Suprapubic skin (tissue), 4 donors: ENCODE measurements around the gene YEATS2. TPM values are rescaled to one million over a fixed set of nuclear protein-coding genes. Genes with fewer than 3 reads are reported as not detected.
"Not testable (repeated sequence)": the region's sequence is repeated elsewhere in the genome, so short reads cannot be mapped to it uniquely, and the experiment has no call there.

Source experiments
- DNase-seq, 2 donors: peaks; one replicate each; pipeline ENCODE4 v3.0.0-alpha.2; 2019; ENCODE audit warnings: low spot score in 2 of 2
- H3K27ac ChIP-seq: fragments of 200-600 bp; sonication (generic); one replicate; pipeline ENCODE4 v1.5.1; 2019
- H3K27me3 ChIP-seq: fragments of 200-600 bp; sonication (generic); one replicate; pipeline ENCODE4 v1.5.1; 2019
- H3K36me3 ChIP-seq: fragments of 200-600 bp; sonication (generic); one replicate; pipeline ENCODE4 v1.5.1; 2019
- H3K4me1 ChIP-seq: fragments of 200-600 bp; sonication (generic); one replicate; pipeline ENCODE4 v1.5.1; 2019
- H3K4me3 ChIP-seq: fragments of 200-600 bp; sonication (generic); one replicate; pipeline ENCODE4 v1.5.1; 2019; ENCODE audit warnings: mild to moderate bottlenecking
- H3K9me3 ChIP-seq: fragments of 200-600 bp; sonication (generic); one replicate; pipeline ENCODE4 v1.5.1; 2019
- CTCF ChIP-seq, 2 donors: fragments of 200-600 bp in 1 of 2; fragments of 450-650 bp in 1 of 2; sonication (generic) in 1 of 2; IDR thresholded peaks; one replicate each; pipeline ENCODE4 v1.5.1; 2016 to 2019; ENCODE audit warnings: antibody characterized with exemption in 2 of 2, mild to moderate bottlenecking in 1 of 2, moderate library complexity in 1 of 2
- EP300 ChIP-seq: sonication (generic); formaldehyde crosslinking; IDR thresholded peaks from one replicate; pipeline ENCODE4 v1.6.1; 2017; ENCODE audit warnings: antibody characterized with exemption
- POLR2A ChIP-seq, 2 donors: fragments of 450-650 bp; IDR thresholded peaks; one replicate each; pipeline ENCODE4 v1.6.1; 2017; ENCODE audit warnings: antibody characterized with exemption in 2 of 2, mild to moderate bottlenecking in 2 of 2, moderate library complexity in 2 of 2
- POLR2AphosphoS5 ChIP-seq, 3 donors: sonication (generic); formaldehyde crosslinking; IDR thresholded peaks; one replicate each; pipeline ENCODE4 v1.6.1; 2017; ENCODE audit warnings: antibody characterized with exemption in 3 of 3
- WGBS: methylation state at CpG from one replicate; pipeline ENCODE4 v1.1.5; 2018; 5-methylcytosine and 5-hydroxymethylcytosine counted together
- total RNA-seq, 4 donors: library from RNA; depleted of rRNA; stranded (reverse); fragments of >200 nt; gene quantifications; one replicate each; pipeline ENCODE4 v1.1.0, GENCODE V29; 2016

YEATS2 gene
- total RNA-seq, 4 donors from 2014 or later, result 12.8 to 35.8 (median 19.7) TPM

GRCh38 chr3:183777016-183777618 lies 79.5 kb downstream of the YEATS2 start:
- H3K4me3 ChIP-seq, result no peak overlapping the region
- WGBS, result 73% methylated on average over 4 of the region's 4 CpGs
- no peaks in the 10 kb centered on the region for H3K9me3 ChIP-seq
- H3K27me3 ChIP-seq, result no peaks in the 10 kb centered on the region
- no peak for DNase-seq
- no peak overlapping the region for H3K27ac ChIP-seq
- peaks cover 81% of the 10 kb centered on the region for H3K36me3 ChIP-seq
- TF ChIP-seq CTCF (IDR thresholded peaks at IDR 0.05) (no peak), POLR2A (IDR thresholded peaks at IDR 0.05) (no peak), POLR2AphosphoS5 (IDR thresholded peaks at IDR 0.05) (no peak), EP300 (no peak)
- no peaks in the 10 kb centered on the region for H3K4me1 ChIP-seq

- TF ChIP-seq POLR2A (IDR thresholded peaks at IDR 0.05) (no peak), POLR2AphosphoS5 (IDR thresholded peaks at IDR 0.05) (no peak), CTCF (IDR thresholded peaks at IDR 0.05) (no peak), EP300 (no peak)
- peaks cover 69% of the 10 kb centered on the region for H3K36me3 ChIP-seq
- 87% methylated on average over 14 of the region's 14 CpGs for WGBS
- no peaks in the 10 kb centered on the region for H3K9me3 ChIP-seq
- DNase-seq, result no peak
- no peak overlapping the region for H3K4me3 ChIP-seq
- no peaks in the 10 kb centered on the region for H3K27me3 ChIP-seq
- no peaks in the 10 kb centered on the region for H3K4me1 ChIP-seq
- no peak overlapping the region for H3K27ac ChIP-seq
Measured at GRCh38 chr3:183779896-183780465, 82.4 kb downstream of the YEATS2 start.

- peaks cover 6% of the 10 kb centered on the region for H3K4me1 ChIP-seq
- DNase-seq, result no peak
- no peak overlapping the region for H3K4me3 ChIP-seq
- H3K27me3 ChIP-seq, result no peaks in the 10 kb centered on the region
- 92% methylated on average over 6 of the region's 6 CpGs for WGBS
- peaks cover 68% of the 10 kb centered on the region for H3K36me3 ChIP-seq
- TF ChIP-seq POLR2A (IDR thresholded peaks at IDR 0.05) (no peak), POLR2AphosphoS5 (IDR thresholded peaks at IDR 0.05) (no peak), CTCF (IDR thresholded peaks at IDR 0.05) (no peak), EP300 (no peak)
- no peaks in the 10 kb centered on the region for H3K9me3 ChIP-seq
- no peak overlapping the region for H3K27ac ChIP-seq
Measured at GRCh38 chr3:183781246-183781645, 83.6 kb downstream of the YEATS2 start.

GRCh38 chr3:183782576-183783276 lies 85.1 kb downstream of the YEATS2 start:
- Histone ChIP-seq H3K9me3 (no peaks in the 10 kb centered on the region), H3K27me3 (no peaks in the 10 kb centered on the region), H3K27ac (no peak overlapping the region), H3K4me1 (peaks cover 6% of the 10 kb centered on the region), H3K36me3 (peaks cover 72% of the 10 kb centered on the region), H3K4me3 (no peak overlapping the region)
- WGBS, result 68% methylated on average over 7 of the region's 7 CpGs
- no peak for DNase-seq
- TF ChIP-seq EP300, result no peak
- TF ChIP-seq POLR2A (IDR thresholded peaks at IDR 0.05), result no peak
- TF ChIP-seq CTCF (IDR thresholded peaks at IDR 0.05), result no peak
- no peak for TF ChIP-seq POLR2AphosphoS5 (IDR thresholded peaks at IDR 0.05)

- not testable (repeated sequence) for H3K4me1 ChIP-seq, H3K27me3 ChIP-seq, DNase-seq, H3K4me3 ChIP-seq, H3K27ac ChIP-seq, H3K9me3 ChIP-seq
- WGBS, result 84% methylated on average over 10 of the region's 10 CpGs
- H3K36me3 ChIP-seq, result peaks cover 59% of the 10 kb centered on the region
Measured at GRCh38 chr3:183784503-183784902, 86.9 kb downstream of the YEATS2 start.
